Body of pancreas (tissue), 4 donors: ENCODE results near the gene TGM2. TPM values are rescaled to one million over a fixed set of nuclear protein-coding genes. Genes with fewer than 3 reads are reported as not detected.

Source experiments
- ATAC-seq: fragments of 150-250 bp; one replicate; pipeline ENCODE4 v1.9.1; 2016
- DNase-seq, 4 donors: peaks; one replicate each; pipeline ENCODE4 v3.0.0-alpha.2; 2019
- H3K27ac ChIP-seq, 4 donors: fragments of 200-600 bp; sonication (generic); 1 replicate in 3 of 4; 2 replicates in 1 of 4; pipeline versions ENCODE4 v1.5.1 to v1.6.1; 2016 to 2019; ENCODE audit warnings: mild to moderate bottlenecking in 1 of 4, mixed read lengths in 1 of 4, moderate library complexity in 1 of 4
- H3K27me3 ChIP-seq, 2 donors: fragments of 200-600 bp; sonication (generic); one replicate each; pipeline ENCODE4 v1.6.0; 2016; ENCODE audit warnings: mild to moderate bottlenecking in 1 of 2
- H3K36me3 ChIP-seq, 2 donors: fragments of 200-600 bp; sonication (generic); replicated peaks in 1 of 2; 2 replicates each; pipeline ENCODE4 v1.5.1; 2016; ENCODE audit warnings: low read depth in 2 of 2; ENCODE audit not compliant: insufficient read depth in 1 of 2
- H3K4me1 ChIP-seq: fragments of 200-600 bp; sonication (generic); one replicate; pipeline ENCODE4 v1.6.0; 2016
- H3K4me3 ChIP-seq, 2 donors: fragments of 200-600 bp; sonication (generic); 1 replicate in 1 of 2; 2 replicates in 1 of 2; pipeline ENCODE4 v1.5.1; 2016 to 2019
- H3K9me3 ChIP-seq, 3 donors: fragments of 200-600 bp; sonication (generic); 1 replicate in 2 of 3; 2 replicates in 1 of 3; pipeline ENCODE4 v1.5.1; 2016
- CTCF ChIP-seq, 7 experiments: fragments of 450-650 bp in 4 of 7; fragments of 200-600 bp in 3 of 7; sonication (generic) in 3 of 7; IDR thresholded peaks; one replicate each; pipeline ENCODE4 v1.5.1; 2016 to 2019; ENCODE audit warnings: antibody characterized with exemption in 7 of 7
- POLR2A ChIP-seq, 3 donors: fragments of 450-650 bp; IDR thresholded peaks; one replicate each; pipeline ENCODE4 v1.6.1; 2016; ENCODE audit warnings: antibody characterized with exemption in 3 of 3, mild to moderate bottlenecking in 2 of 3
- WGBS, 2 donors: methylation state at CpG; one replicate each; pipeline ENCODE4 v1.1.5; 2017; 5-methylcytosine and 5-hydroxymethylcytosine counted together
- intact Hi-C: fragments of 100-400 bp; cut with DNase I; formaldehyde crosslinking; loops from one replicate; pipeline ENCODE4 v1.15.1; 2023
- total RNA-seq, 2 donors: library from RNA; depleted of rRNA; stranded (reverse); fragments of >200 nt; gene quantifications; one replicate each; pipeline ENCODE4 v1.1.0, GENCODE V29; 2016

The TGM2 gene
- total RNA-seq, 2 donors from 2014 or later, result 17.1 to 27.5 TPM

- intact Hi-C loops, result no loop called here
- TF ChIP-seq CTCF (IDR thresholded peaks at IDR 0.05) (no peak), POLR2A (IDR thresholded peaks at IDR 0.05) (peak in 2 of 3 donors; percentile 36 to 48)
- H3K4me3 ChIP-seq, result no peak overlapping the region
- no peaks in the 10 kb centered on the region for H3K27me3 ChIP-seq
- ATAC-seq (peak; percentile 86), DNase-seq (peak; percentile 68 to 87 (median 80))
- H3K9me3 ChIP-seq, result no peaks in the 10 kb centered on the region
- H3K27ac ChIP-seq, result peak overlapping the region; percentile 62 to 86 (median 80)
- 21 to 23% methylated on average over 10 to 22 of the region's 22 CpGs for WGBS, 2 donors
- peaks cover 26% of the 10 kb centered on the region for H3K4me1 ChIP-seq
- H3K36me3 ChIP-seq, result no peaks in the 10 kb centered on the region
These were observed 12.3 kb downstream of the TGM2 start for GRCh38 chr20:38152621-38153221.

GRCh38 chr20:38152175-38152620, 12.9 kb downstream of the TGM2 start:
- WGBS, 2 donors, result 5 to 7% methylated on average over 7 of the region's 7 CpGs
- intact Hi-C loops, result no loop called here
- ATAC-seq (peak; percentile 79), DNase-seq (peak; percentile 37 to 77 (median 54))
- Histone ChIP-seq H3K4me3 (no peak overlapping the region), H3K9me3 (no peaks in the 10 kb centered on the region), H3K27me3 (no peaks in the 10 kb centered on the region), H3K4me1 (peaks cover 26% of the 10 kb centered on the region), H3K27ac (peak overlapping the region; percentile 62 to 86 (median 80)), H3K36me3 (no peaks in the 10 kb centered on the region)
- TF ChIP-seq POLR2A (IDR thresholded peaks at IDR 0.05) (no peak), CTCF (IDR thresholded peaks at IDR 0.05) (no peak)

GRCh38 chr20:38151455-38151854, 13.6 kb downstream of the TGM2 start:
- TF ChIP-seq POLR2A (IDR thresholded peaks at IDR 0.05), result no peak
- no peak for TF ChIP-seq CTCF (IDR thresholded peaks at IDR 0.05)
- WGBS, 2 donors, result 69 to 81% methylated on average over 3 of the region's 3 CpGs
- ATAC-seq (no peak), DNase-seq (no peak)
- Histone ChIP-seq H3K4me1 (peaks cover 26% of the 10 kb centered on the region), H3K27me3 (no peaks in the 10 kb centered on the region), H3K9me3 (no peaks in the 10 kb centered on the region), H3K4me3 (no peak overlapping the region), H3K27ac (peak overlapping the region in 3 of 4 donors; percentile 80 to 86 (median 81)), H3K36me3 (no peaks in the 10 kb centered on the region)
- intact Hi-C loops, result no loop called here

GRCh38 chr20:38150335-38151170, 14.5 kb downstream of the TGM2 start:
- TF ChIP-seq POLR2A (IDR thresholded peaks at IDR 0.05), result no peak
- TF ChIP-seq CTCF (IDR thresholded peaks at IDR 0.05), result no peak
- Histone ChIP-seq H3K27ac (no peak overlapping the region), H3K4me1 (peaks cover 26% of the 10 kb centered on the region), H3K4me3 (no peak overlapping the region), H3K27me3 (no peaks in the 10 kb centered on the region), H3K36me3 (no peaks in the 10 kb centered on the region), H3K9me3 (no peaks in the 10 kb centered on the region)
- DNase-seq (no peak), ATAC-seq (no peak)
- 84 to 85% methylated on average over 7 to 8 of the region's 8 CpGs for WGBS, 2 donors
- intact Hi-C loops, result no loop called here
